ENCODE measurements around the gene RIMS4. TPM values are rescaled to one million over a fixed set of nuclear protein-coding genes. Genes with fewer than 3 reads are reported as not detected.

RIMS4 gene
- 1.7 to 2.4 TPM (median 2.1 TPM) in 5 replicates for total RNA-seq (2022; extraction: Qiagen RNA extraction)

DNA sequence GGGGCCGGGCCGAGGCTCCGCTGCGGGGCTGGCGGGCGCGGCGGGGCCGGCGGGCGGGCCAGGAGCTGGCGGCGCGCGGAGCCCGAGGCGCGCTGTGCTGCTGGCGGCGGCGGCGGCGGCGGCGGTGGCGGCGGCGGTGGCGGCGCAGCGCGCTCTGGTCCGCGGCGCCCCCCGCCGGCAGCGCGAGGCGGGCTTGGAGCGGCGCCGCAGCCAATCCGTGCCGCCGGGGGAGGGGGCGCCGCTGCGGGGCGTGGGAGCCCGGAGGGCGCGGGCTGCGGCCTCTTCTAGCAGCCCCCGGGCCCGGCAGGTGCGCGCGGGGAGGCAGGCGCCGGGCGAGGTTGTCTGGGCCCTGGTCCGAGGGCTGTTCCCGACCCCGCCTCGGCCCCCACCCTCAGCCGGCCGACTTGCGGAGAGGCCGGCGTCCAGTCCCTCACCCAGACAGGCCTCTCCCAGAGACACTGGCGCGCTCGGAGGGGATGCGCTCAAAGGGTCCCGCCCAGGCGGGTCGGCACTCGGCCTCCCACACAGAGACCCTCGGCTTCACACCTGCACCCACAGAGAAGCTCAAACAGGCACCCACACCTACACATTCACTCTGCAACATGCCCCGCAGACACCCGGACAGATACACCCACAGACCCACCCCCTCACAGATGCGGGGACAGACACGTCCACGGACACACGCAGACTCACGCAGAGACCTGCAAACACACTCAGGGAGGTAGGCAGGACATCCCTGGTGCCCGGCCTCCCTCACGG, at the start of gene RIMS4:
RIMS4 (minus strand) TSS at position 156 of the 759 bp plus-strand sequence. CDS start 275 bp downstream, outside the sequence.

DNA sequence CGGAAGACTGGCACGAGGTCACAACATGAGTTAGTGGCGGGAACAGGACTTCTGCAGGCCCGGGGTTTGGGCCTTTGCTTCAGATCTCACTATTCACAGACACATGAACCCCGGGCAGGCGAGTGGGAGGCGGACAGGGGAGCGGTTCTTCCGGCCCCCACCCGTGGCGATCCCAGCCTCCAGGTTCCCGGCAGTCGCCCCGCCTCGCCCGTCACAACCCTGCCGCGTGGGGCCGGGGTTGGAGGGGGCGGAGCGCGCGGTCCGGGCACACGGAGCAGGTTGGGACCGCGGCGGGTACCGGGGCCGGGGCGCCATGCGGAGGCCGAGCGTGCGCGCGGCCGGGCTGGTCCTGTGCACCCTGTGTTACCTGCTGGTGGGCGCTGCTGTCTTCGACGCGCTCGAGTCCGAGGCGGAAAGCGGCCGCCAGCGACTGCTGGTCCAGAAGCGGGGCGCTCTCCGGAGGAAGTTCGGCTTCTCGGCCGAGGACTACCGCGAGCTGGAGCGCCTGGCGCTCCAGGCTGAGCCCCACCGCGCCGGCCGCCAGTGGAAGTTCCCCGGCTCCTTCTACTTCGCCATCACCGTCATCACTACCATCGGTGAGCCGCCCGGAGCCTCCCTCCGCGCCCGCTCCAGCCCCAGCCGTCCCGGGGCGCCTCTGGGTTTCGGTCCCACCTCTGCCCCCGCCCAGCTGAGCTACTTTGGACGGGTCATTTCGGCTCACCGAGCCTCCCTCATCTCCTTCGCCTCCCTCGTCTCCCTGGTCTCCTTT, 64.6 kb downstream of the RIMS4 start, which contains the start of gene KCNK15:
KCNK15 (plus strand) TSS at position 268 of the 769 bp plus-strand sequence; CDS start at position 314, 46 bp downstream.

DNA sequence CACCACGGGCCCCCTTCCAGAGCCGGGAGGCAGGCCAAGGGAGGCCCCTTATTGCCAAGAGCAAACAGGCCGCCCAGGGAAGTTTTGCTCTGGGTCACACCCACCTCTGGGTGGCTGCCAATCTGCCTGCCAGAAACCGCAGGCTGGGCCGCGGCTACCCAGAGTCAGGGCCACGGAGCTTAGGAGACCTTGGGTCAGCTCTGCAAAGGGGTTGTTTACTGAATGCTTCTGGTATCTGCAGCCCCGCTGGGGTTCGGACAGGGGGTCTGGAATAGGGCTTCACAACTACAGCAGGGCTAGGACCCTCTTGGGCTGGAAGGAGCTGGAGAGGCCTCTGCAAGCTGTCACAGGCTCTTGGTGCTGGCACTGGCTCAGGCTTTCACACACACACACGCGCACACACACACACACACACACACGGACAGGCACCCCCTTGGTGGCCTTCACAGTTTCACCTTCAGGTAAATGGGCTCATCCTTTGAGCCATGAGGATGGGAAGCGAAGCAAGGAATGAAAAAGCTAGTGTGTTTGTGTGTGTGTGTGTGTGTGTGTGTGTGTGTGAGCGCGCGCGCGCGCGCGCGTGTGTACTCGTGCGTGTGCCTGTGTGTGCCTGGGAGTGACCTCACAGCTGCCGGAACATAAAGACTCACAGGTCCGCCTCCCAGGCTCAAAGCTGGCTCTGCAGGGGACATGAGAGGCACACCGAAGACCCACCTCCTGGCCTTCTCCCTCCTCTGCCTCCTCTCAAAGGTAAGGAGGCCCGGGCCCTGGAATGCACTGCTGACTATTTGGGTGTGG, 95.4 kb downstream of the RIMS4 start, which contains the start of gene CCN5:
CCN5 (plus strand) TSS at position 669 of the 798 bp plus-strand sequence; CDS start at position 691, 22 bp downstream.

Other genes with a start within 250 kb of the RIMS4 start
- gene PKIG, start 228.0 kb downstream of the RIMS4 start, total RNA-seq (2022; extraction: Qiagen RNA extraction) = 35.4 to 39.8 TPM (median 39.1 TPM) in 5 replicates
- gene ADA, start 158.8 kb downstream of the RIMS4 start, total RNA-seq (2022; extraction: Qiagen RNA extraction) = 49.6 to 60.7 TPM (median 56.3 TPM) in 5 replicates
- gene CCN5, start 95.2 kb downstream of the RIMS4 start, total RNA-seq (2022; extraction: Qiagen RNA extraction) = 23.1 to 34.3 TPM (median 24.5 TPM) in 5 replicates
- 0.41 to 0.73 TPM (median 0.66 TPM) in 5 replicates for gene KCNK15, start 64.7 kb downstream of the RIMS4 start, total RNA-seq (2022; extraction: Qiagen RNA extraction)
- 195 to 228 TPM (median 209 TPM) in 5 replicates for gene YWHAB, start 75.2 kb upstream of the RIMS4 start, total RNA-seq (2022; extraction: Qiagen RNA extraction)
- 7.9 to 18.0 TPM (median 13.1 TPM) in 5 replicates for gene PABPC1L, start 99.5 kb upstream of the RIMS4 start, total RNA-seq (2022; extraction: Qiagen RNA extraction)
- gene TOMM34, start 149.9 kb upstream of the RIMS4 start, total RNA-seq (2022; extraction: Qiagen RNA extraction) = 38.3 to 42.4 TPM (median 39.4 TPM) in 5 replicates
- 12.3 to 17.9 TPM (median 16.2 TPM) in 5 replicates for gene STK4, start 156.0 kb upstream of the RIMS4 start, total RNA-seq (2022; extraction: Qiagen RNA extraction)